ENCODE data around the gene GHR.

- TF ChIP-seq POLR2A (IDR thresholded peaks at IDR 0.05), result no peak
- TF ChIP-seq, protein P1, sequence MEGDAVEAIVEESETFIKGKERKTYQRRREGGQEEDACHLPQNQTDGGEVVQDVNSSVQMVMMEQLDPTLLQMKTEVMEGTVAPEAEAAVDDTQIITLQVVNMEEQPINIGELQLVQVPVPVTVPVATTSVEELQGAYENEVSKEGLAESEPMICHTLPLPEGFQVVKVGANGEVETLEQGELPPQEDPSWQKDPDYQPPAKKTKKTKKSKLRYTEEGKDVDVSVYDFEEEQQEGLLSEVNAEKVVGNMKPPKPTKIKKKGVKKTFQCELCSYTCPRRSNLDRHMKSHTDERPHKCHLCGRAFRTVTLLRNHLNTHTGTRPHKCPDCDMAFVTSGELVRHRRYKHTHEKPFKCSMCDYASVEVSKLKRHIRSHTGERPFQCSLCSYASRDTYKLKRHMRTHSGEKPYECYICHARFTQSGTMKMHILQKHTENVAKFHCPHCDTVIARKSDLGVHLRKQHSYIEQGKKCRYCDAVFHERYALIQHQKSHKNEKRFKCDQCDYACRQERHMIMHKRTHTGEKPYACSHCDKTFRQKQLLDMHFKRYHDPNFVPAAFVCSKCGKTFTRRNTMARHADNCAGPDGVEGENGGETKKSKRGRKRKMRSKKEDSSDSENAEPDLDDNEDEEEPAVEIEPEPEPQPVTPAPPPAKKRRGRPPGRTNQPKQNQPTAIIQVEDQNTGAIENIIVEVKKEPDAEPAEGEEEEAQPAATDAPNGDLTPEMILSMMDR (IDR thresholded peaks at IDR 0.05), result no peak
Observed at GRCh38 chr5:42374679-42375273, 48.5 kb upstream of the GHR start.
